Measurements from ENCODE around the gene RASSF1. TPM values are rescaled to one million over a fixed set of nuclear protein-coding genes. Genes with fewer than 3 reads are reported as not detected.

The RASSF1 gene
- total RNA-seq, 2 experiments from 2014 or later: 33.0 to 36.0 TPM

DNA sequence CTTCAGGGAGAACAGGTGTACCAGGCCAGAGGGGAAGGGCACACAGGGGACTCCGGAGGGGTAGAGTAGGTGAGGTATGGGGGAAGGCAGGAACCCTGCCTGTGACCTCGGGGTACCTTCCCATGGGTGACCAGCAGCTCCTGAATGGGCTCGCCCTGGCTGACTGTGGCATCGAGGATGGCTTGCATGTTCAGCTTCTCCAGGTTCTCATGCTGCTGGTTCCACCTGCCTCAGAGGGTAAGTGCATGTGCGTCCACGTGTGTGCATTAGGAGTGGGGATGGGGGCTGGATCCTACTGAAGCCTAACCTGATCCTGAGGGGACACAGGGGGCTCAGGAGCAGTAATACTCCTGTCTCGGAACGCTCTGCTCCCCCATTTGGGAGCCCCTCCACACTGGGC is 4.4 kb upstream of the RASSF1 start:
- Histone ChIP-seq H3K27ac (ENCODE audit: low read depth, low read length, poor library complexity, severe bottlenecking) (no peak overlapping the region), H3K9me3 (ENCODE audit: low read length) (no peaks in the 10 kb centered on the region), H3K4me3 (ENCODE audit: low read depth, low read length, poor library complexity, severe bottlenecking) (peak overlapping the region; percentile 47), H4K20me1 (ENCODE audit: insufficient read depth, low read length) (no peaks in the 10 kb centered on the region), H3K79me2 (ENCODE audit: insufficient read depth, low read depth, low read length) (peaks cover 7% of the 10 kb centered on the region; the same call in 1 of the 2 replicates), H3K4me2 (ENCODE audit: low read length) (peak overlapping the region; percentile 73), H3K9me2 (ENCODE audit: insufficient read depth, low read length) (no peaks in the 10 kb centered on the region), H3K4me1 (ENCODE audit: insufficient read depth, low read length, poor library complexity, severe bottlenecking) (peaks cover 32% of the 10 kb centered on the region), H2AFZ (ENCODE audit: low read length) (no peak overlapping the region), H3K36me3 (ENCODE audit: insufficient read depth, low read length) (peaks cover 9% of the 10 kb centered on the region; the same call in 1 of the 2 replicates)
- TF ChIP-seq, protein P1, sequence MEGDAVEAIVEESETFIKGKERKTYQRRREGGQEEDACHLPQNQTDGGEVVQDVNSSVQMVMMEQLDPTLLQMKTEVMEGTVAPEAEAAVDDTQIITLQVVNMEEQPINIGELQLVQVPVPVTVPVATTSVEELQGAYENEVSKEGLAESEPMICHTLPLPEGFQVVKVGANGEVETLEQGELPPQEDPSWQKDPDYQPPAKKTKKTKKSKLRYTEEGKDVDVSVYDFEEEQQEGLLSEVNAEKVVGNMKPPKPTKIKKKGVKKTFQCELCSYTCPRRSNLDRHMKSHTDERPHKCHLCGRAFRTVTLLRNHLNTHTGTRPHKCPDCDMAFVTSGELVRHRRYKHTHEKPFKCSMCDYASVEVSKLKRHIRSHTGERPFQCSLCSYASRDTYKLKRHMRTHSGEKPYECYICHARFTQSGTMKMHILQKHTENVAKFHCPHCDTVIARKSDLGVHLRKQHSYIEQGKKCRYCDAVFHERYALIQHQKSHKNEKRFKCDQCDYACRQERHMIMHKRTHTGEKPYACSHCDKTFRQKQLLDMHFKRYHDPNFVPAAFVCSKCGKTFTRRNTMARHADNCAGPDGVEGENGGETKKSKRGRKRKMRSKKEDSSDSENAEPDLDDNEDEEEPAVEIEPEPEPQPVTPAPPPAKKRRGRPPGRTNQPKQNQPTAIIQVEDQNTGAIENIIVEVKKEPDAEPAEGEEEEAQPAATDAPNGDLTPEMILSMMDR (conservative IDR thresholded peaks at IDR 0.05; ENCODE audit: low read length): no peak
- TF ChIP-seq EZH2phosphoT487 (IDR thresholded peaks at IDR 0.05; ENCODE audit: borderline replicate concordance, low read depth, low read length): no peak
- ChIA-PET CTCF (ENCODE audit: unreplicated experiment) (no interaction called here), POLR2A (interaction anchor here (0.6 kb wide), 1 partner anchor 337 kb away, joined by 3 read pairs; no protein-coding TSS in a partner anchor)
- intact Hi-C loops (cut with micrococcal nuclease; ENCODE audit: unreplicated experiment): no loop called here
- no peak for DNase-seq (ENCODE audit: low spot score)
- BruUV-seq (replicated peaks): no TSS peak

- POLR2A ChIA-PET: no interaction called here
- no peak overlapping the region for H3K27ac ChIP-seq (ENCODE audit: low read depth, low read length, poor library complexity, severe bottlenecking)
- intact Hi-C loops (cut with micrococcal nuclease; ENCODE audit: unreplicated experiment): no loop called here
Measured at GRCh38 chr3:50342813-50343633, 2.4 kb upstream of the RASSF1 start.

More at GRCh38 chr3:50342813-50343633, 2.4 kb upstream of the RASSF1 start:
- Histone ChIP-seq H4K20me1 (ENCODE audit: insufficient read depth, low read length) (no peaks in the 10 kb centered on the region), H3K36me3 (ENCODE audit: insufficient read depth, low read length) (peaks cover 4% of the 10 kb centered on the region; the same call in 1 of the 2 replicates), H3K4me1 (ENCODE audit: insufficient read depth, low read length, poor library complexity, severe bottlenecking) (peaks cover 42% of the 10 kb centered on the region), H2AFZ (ENCODE audit: low read length) (no peak overlapping the region), H3K4me3 (ENCODE audit: low read depth, low read length, poor library complexity, severe bottlenecking) (no peak overlapping the region), H3K79me2 (ENCODE audit: insufficient read depth, low read depth, low read length) (peaks cover 5% of the 10 kb centered on the region; the same call in 1 of the 2 replicates), H3K9me2 (ENCODE audit: insufficient read depth, low read length) (no peaks in the 10 kb centered on the region), H3K9me3 (ENCODE audit: low read length) (no peaks in the 10 kb centered on the region), H3K4me2 (ENCODE audit: low read length) (no peak overlapping the region)
- TF ChIP-seq, protein P1 (conservative IDR thresholded peaks at IDR 0.05; ENCODE audit: low read length): no peak
- no peak for TF ChIP-seq EZH2phosphoT487 (IDR thresholded peaks at IDR 0.05; ENCODE audit: borderline replicate concordance, low read depth, low read length)
- BruUV-seq (replicated peaks): no TSS peak
- no peak for DNase-seq (ENCODE audit: low spot score)
- CTCF ChIA-PET (ENCODE audit: unreplicated experiment): no interaction called here
